LNCAP (cell line): Measurements from ENCODE around the gene RUNX2.

Experiments
- TF ChIP-seq, protein P1 (sequence below): fragments of 450-650 bp; IDR thresholded peaks from 2 replicates; pipeline ENCODE4 v1.5.1; 2017; ENCODE audit warnings: mild to moderate bottlenecking

RUNX2 gene

GRCh38 chr6:45626087-45626891 is 298.2 kb downstream of the RUNX2 start:
- TF ChIP-seq, protein P1, sequence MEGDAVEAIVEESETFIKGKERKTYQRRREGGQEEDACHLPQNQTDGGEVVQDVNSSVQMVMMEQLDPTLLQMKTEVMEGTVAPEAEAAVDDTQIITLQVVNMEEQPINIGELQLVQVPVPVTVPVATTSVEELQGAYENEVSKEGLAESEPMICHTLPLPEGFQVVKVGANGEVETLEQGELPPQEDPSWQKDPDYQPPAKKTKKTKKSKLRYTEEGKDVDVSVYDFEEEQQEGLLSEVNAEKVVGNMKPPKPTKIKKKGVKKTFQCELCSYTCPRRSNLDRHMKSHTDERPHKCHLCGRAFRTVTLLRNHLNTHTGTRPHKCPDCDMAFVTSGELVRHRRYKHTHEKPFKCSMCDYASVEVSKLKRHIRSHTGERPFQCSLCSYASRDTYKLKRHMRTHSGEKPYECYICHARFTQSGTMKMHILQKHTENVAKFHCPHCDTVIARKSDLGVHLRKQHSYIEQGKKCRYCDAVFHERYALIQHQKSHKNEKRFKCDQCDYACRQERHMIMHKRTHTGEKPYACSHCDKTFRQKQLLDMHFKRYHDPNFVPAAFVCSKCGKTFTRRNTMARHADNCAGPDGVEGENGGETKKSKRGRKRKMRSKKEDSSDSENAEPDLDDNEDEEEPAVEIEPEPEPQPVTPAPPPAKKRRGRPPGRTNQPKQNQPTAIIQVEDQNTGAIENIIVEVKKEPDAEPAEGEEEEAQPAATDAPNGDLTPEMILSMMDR: no peak

DNA sequence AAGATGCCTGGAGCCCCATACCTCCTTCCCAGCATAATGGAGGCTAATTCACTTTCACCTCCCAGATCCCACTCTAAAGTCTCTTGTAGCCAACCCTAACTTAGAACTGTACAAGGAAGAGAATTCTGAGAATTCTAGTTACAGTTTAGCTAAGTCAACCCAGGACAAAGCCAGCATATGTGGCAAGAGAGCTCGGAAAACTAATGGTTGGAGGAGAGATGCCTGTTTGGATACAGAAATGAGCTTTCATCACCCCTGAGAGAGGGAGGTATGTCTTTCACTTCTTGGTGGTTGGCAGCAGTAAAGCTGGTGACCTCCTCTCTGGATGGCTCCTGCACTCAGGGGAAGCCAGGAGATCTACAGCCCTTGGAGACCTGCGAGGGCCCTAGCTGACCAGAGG is 302.2 kb downstream of the RUNX2 start:
- TF ChIP-seq, protein P1: no peak

DNA sequence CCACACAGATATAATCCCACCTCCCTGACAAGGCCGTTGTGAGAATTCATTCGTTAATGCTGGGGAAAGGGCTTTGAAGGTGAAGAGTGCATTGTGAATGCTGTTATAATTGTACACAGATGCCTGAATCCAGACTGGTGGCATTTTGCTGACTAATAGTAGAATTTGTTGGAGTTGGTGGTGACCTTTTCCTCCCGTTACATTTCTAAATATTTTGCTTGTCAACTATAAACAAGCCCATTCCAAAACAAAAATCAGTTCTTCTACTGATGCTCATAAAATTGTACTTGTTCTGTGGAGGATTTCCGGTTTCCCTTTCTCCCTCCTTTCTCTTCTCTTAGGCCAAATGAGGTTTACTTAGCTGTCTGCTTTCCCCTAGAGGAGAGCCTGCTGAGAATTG is 302.7 kb downstream of the RUNX2 start:
- TF ChIP-seq, protein P1: no peak

DNA sequence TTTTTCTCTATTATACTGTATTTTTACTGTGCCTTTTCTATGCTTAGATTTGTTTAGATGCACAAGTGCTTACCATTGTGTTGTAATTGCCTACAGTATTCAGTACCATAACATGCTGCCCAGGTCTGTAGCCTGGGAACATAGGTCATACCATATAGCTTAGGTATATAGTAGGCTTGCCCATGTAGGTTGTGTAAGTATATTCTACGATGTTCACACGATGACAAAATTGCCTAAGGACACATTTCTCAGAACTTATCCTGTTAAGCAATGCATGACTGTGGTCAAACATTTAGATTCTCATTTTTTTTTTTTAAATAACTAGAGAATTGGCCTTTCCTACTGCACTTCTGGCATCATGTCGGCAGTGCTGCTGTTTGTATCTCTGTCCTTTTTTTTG is 303.3 kb downstream of the RUNX2 start:
- TF ChIP-seq, protein P1: no peak

DNA sequence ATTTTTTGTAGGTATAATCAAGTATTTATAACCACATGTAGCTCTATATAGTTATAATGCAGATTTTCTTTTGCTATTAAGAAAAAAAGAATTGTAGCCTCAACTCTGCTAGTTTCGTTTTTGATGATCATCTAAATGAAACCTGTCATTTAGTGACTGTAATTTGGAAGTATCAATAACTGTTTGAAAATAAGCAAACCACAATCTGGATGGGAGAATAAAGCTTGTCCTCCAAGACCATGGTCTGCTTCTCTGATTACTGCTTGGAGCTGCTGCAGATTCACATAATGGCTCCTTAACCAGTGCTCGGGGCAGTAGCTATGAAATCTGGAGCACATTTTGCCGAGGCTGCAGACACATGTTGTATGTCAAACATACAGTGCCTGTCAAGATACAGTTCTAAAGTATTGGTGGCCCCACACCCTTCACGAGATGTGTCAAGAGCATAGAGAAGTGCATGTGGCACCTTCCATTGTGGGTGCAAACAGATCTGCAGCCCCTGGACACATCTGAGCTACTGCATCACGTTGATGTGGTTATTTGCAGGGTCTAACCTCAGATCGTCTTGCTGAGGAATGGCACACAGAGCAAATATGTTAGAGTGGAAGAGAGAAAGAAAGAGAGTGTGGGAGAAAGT is 305.3 kb downstream of the RUNX2 start:
- TF ChIP-seq, protein P1: no peak

DNA sequence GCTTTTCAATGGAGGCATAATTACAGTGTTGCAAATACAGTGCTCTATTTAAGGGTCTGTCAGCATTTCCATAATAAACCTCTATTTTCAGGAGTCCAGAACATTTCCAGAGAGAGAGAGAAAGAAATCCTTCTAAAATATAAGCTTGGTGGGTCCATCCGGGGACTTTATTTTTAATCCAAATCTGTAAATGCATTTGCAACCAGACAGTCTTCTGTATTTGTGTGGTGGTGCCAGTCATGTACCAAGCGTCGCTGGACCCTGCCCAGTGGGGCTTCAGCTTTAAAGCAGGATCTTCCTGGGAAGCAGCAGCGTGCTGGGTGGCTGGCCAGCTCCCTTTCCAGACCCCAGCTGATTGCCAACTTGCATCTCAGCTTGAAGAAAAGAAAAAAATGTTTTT is 306.1 kb downstream of the RUNX2 start:
- TF ChIP-seq, protein P1: no peak

GRCh38 chr6:45635284-45635867 is 307.2 kb downstream of the RUNX2 start:
- TF ChIP-seq, protein P1: no peak
